DMS153 treated with DMSO at 0.1 percent for 48 hours (cell line): Measurements from ENCODE around the gene CNGA1.

Experiments
- DNase-seq: peaks from one replicate; lab custom pipeline; 2025; ENCODE audit not compliant: unreplicated experiment; lab: John Stamatoyannopoulos, UW

CNGA1 gene

GRCh38 chr4:47913861-47914219 lies 102.6 kb downstream of the CNGA1 start:
- DNase-seq: no peak

DNA sequence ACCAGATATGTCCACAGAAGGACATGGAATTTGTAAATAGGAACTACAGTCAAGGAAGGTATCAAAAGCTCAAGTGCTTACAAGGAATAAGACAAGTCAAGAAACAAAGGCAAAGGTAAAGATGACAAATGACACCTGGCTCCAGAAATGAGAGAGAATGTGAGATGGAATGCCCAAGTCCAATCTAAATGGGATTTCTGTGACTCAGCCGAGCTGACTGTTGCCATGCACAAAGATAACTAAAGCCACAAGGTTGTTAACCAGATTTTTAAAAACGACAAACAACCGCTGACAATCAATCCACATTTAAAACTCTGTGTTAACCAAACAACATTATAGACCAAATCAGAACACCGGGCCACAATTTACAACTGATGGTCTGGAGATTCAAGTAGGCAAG lies 103.2 kb downstream of the CNGA1 start:
- DNase-seq: no peak

GRCh38 chr4:47907089-47907646 lies 109.3 kb downstream of the CNGA1 start:
- no peak for DNase-seq

- DNase-seq: no peak
These were observed 116.8 kb downstream of the CNGA1 start for GRCh38 chr4:47899639-47900038.

DNA sequence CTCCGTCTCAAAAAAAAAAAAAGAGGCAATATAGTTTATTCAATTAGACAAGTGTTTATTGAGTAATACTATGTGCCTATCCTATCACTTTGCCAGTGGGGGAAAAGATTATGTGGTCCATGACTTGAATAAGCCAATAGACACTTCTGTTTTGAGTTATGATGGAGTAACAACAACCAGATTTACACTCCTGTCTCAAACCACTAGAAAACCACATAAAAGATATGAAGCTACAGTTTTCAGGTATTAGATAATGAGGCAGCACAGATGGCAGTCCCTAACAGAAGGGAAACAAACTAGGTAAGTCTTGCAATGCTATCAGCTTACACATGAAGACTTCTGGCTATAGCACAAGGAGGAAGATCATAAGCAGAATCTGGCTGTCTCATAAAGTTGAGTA lies 124.6 kb downstream of the CNGA1 start:
- DNase-seq: no peak
